GM23248 (cell line): ENCODE results near the gene SUPT5H. TPM values are rescaled to one million over a fixed set of nuclear protein-coding genes. Genes with fewer than 3 reads are reported as not detected.

Source experiments
- DNase-seq: peaks from one replicate; pipeline ENCODE4 v3.0.0-alpha.2; 2015
- H2AFZ ChIP-seq: fragments of 200-600 bp; sonication (generic); 2 replicates; pipeline ENCODE4 v1.6.1; 2016; ENCODE audit warnings: antibody characterized with exemption
- H3F3A ChIP-seq: fragments of 200-600 bp; sonication (generic); 2 replicates; pipeline ENCODE4 v1.6.1; 2016; ENCODE audit warnings: mild to moderate bottlenecking, antibody characterized with exemption, mixed run types; ENCODE audit not compliant: insufficient read depth
- H3K27ac ChIP-seq: fragments of 200-600 bp; sonication (generic); 2 replicates; pipeline ENCODE4 v1.5.1; 2016; ENCODE audit warnings: mild to moderate bottlenecking
- H3K27me3 ChIP-seq: fragments of 200-600 bp; sonication (generic); replicated peaks from 2 replicates; pipeline ENCODE4 v1.6.1; 2016; ENCODE audit warnings: mild to moderate bottlenecking; ENCODE audit not compliant: insufficient read depth
- H3K36me3 ChIP-seq: fragments of 200-600 bp; sonication (generic); 2 replicates; pipeline ENCODE4 v1.6.1; 2016; ENCODE audit warnings: low read depth, mild to moderate bottlenecking
- H3K4me1 ChIP-seq: fragments of 200-600 bp; sonication (generic); 2 replicates; pipeline ENCODE4 v1.6.1; 2016; ENCODE audit warnings: mild to moderate bottlenecking; ENCODE audit not compliant: insufficient read depth
- H3K4me2 ChIP-seq: fragments of 200-600 bp; sonication (generic); one replicate; pipeline ENCODE4 v1.6.1; 2016; ENCODE audit warnings: mild to moderate bottlenecking; ENCODE audit not compliant: unreplicated experiment
- H3K4me3 ChIP-seq: fragments of 200-600 bp; sonication (generic); 2 replicates; pipeline ENCODE4 v1.5.1; 2016; ENCODE audit warnings: mild to moderate bottlenecking
- H3K79me2 ChIP-seq: fragments of 200-600 bp; sonication (generic); 2 replicates; pipeline ENCODE4 v1.6.1; 2016; ENCODE audit warnings: mild to moderate bottlenecking; ENCODE audit not compliant: insufficient read depth
- H3K9ac ChIP-seq: fragments of 200-600 bp; sonication (generic); 2 replicates; pipeline ENCODE4 v1.6.1; 2016; ENCODE audit warnings: mild to moderate bottlenecking
- H3K9me2 ChIP-seq: fragments of 200-600 bp; sonication (generic); 2 replicates; pipeline ENCODE4 v1.6.1; 2016; ENCODE audit warnings: mixed run types, mild to moderate bottlenecking, moderate library complexity; ENCODE audit not compliant: insufficient read depth
- H3K9me3 ChIP-seq: fragments of 200-600 bp; sonication (generic); one replicate; pipeline ENCODE4 v1.6.1; 2017; ENCODE audit warnings: low read depth
- H4K20me1 ChIP-seq: fragments of 200-600 bp; sonication (generic); 2 replicates; pipeline ENCODE4 v1.6.0; 2016; ENCODE audit not compliant: insufficient read depth
- EZH2 ChIP-seq: fragments of 200-600 bp; sonication (generic); IDR thresholded peaks from 2 replicates; pipeline ENCODE4 v1.6.1; 2018; ENCODE audit warnings: antibody characterized with exemption, mild to moderate bottlenecking; ENCODE audit not compliant: insufficient read depth, poor library complexity, severe bottlenecking
- EZH2phosphoT487 ChIP-seq: fragments of 200-600 bp; sonication (generic); IDR thresholded peaks from 2 replicates; pipeline ENCODE4 v1.6.1; 2018; ENCODE audit warnings: antibody characterized with exemption, moderate library complexity, mild to moderate bottlenecking, low read depth; ENCODE audit not compliant: insufficient read depth
- WGBS, 2 experiments: methylation state at CpG; one replicate each; pipeline ENCODE4 v1.1.6; 2015 to 2017; ENCODE audit warnings: low lambda C conversion rate in 2 of 2, low coverage in 1 of 2; ENCODE audit errors: missing lambda C conversion rate in 2 of 2; 5-methylcytosine and 5-hydroxymethylcytosine counted together
- in situ Hi-C: fragments of 300-500 bp; cut with MboI; formaldehyde crosslinking; loops from 2 replicates; pipeline ENCODE4 v1.15.0; 2020
- polyA plus RNA-seq: library from polyadenylated mRNA; unstranded; fragments of >200 nt; fragmentation: Nextera tagmentation; extraction: Ambion mirVana; gene quantifications from 2 replicates; pipeline ENCODE4 v1.2.1, GENCODE V29; 2016
- total RNA-seq: library from RNA; depleted of rRNA; stranded (reverse); fragments of >200 nt; shearing (Covaris generic); gene quantifications from 2 replicates; pipeline ENCODE4 v1.2.3, GENCODE V29; 2014

Gene SUPT5H
- total and polyA plus RNA-seq, 2 experiments from 2014 or later, result 76.5 to 125 TPM

DNA sequence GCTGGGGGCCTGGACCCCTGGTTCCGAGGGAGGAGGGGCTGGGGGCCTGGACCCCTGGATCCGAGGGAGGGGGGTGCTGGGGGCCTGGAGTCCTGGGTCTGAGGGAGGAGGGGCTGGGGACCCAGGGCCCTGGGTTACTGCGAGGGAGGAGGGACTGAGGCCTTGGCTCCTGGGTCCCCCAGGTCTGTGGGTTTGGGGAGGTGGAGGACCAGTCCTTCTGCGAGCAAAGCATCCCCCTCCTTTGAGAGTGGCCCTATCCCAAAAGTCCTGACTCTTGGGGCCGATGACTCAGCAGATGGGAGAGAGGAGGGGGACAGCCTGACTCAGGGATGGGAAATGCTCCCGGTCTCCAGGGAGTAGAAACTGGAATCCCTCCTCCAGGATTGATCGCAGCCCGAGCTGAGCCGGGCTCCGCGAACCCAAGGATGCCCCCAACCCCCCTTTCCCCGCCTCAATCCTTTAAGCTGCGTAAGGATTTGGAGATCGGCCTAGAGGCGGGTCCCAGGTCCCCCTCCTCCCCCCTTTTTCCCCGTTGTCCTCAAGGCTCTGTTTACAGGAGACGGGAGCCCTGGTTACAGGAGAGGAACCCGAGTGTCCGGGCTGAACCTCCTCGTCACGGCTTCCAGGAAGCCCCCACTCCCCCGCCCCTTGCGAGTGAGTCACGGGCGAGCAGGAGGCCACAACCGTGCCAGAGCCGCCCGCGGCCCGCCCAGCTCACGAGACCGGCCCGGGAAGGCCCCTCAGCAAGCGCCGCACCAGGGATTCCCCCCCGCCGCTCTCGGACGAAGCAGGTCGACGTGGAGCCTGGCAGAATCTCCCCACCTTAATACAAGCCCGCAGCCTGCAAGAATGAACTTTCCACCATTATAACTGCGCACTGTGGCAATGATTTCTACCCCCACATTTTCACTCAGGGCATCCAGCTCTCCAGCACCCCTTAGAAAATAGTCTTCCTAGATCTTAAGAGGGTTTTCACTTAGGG, 41.8 kb upstream of the SUPT5H start:
- Histone ChIP-seq H3K4me1 (peaks cover 37% of the 10 kb centered on the region), H3K27ac (peak overlapping the region; percentile 99), H3K4me2 (peak overlapping the region; percentile 92), H3K79me2 (peaks cover 19% of the 10 kb centered on the region), H3K27me3 (no peaks in the 10 kb centered on the region), H3K9me3 (no peaks in the 10 kb centered on the region), H2AFZ (no peak overlapping the region), H4K20me1 (no peaks in the 10 kb centered on the region), H3K4me3 (peak overlapping the region; percentile 72), H3K9me2 (no peaks in the 10 kb centered on the region), H3K36me3 (peaks cover 8% of the 10 kb centered on the region; the same call in 1 of the 2 replicates), H3F3A (peaks cover 39% of the 10 kb centered on the region), H3K9ac (peak overlapping the region; percentile 96)
- DNase-seq, result peak; percentile 100
- 1 to 2% methylated on average over 29 to 43 of the region's 43 CpGs for WGBS, 2 experiments
- TF ChIP-seq EZH2phosphoT487 (no peak), EZH2 (no peak)
- in situ Hi-C loops, result no loop called here

DNA sequence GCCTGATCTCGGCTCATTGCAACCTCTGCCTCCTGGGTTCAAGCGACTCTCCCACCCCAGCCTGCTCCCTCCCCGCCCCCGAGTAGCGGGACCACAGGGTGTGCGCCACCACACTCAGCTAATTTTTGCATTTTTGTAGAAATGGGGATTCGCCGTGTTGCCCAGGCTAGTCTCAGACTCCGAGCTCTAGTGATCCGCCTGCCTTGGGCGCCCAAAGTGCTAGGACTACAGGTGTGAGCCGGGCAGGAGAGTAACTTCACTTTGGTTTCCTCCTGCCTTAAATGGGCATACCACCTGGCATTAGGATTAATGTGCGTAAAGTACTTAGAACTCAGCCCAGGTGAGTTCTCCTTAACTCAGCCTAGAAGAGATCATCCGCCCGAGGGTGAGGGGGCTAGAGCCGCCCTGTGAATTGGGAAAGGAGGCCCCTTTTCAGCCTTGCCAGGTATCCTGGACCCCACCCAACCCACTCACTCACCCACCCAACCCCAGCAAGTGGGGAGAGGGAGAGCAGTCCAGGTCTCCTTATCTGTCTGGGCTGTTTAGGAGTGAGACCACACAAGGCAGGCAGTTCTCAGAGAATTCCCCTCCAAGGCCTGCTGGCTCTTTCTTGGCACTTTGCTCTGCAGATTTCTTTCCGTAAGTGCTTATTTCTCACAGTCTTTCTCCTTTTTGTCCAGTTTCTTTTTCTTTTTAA, 40.0 kb upstream of the SUPT5H start:
- in situ Hi-C loops, result no loop called here
- H3K9ac ChIP-seq, result peak overlapping the region; percentile 97; the same call in 1 of the 2 replicates
- H3K4me2 ChIP-seq, result peak overlapping the region; percentile 82
- H3F3A ChIP-seq, result peaks cover 38% of the 10 kb centered on the region
- peak; percentile 30 for DNase-seq
- H3K79me2 ChIP-seq, result peaks cover 23% of the 10 kb centered on the region
- TF ChIP-seq EZH2 (no peak), EZH2phosphoT487 (no peak)
- H3K9me2 ChIP-seq, result no peaks in the 10 kb centered on the region
- H3K36me3 ChIP-seq, result peaks cover 11% of the 10 kb centered on the region; the same call in 1 of the 2 replicates
- H3K9me3 ChIP-seq, result no peaks in the 10 kb centered on the region
- no peak overlapping the region for H3K4me3 ChIP-seq
- H3K27me3 ChIP-seq, result no peaks in the 10 kb centered on the region
- H4K20me1 ChIP-seq, result no peaks in the 10 kb centered on the region
- no peak overlapping the region for H2AFZ ChIP-seq
- peak overlapping the region; percentile 96 for H3K27ac ChIP-seq
- WGBS, 2 experiments, result 88 to 91% methylated on average over 17 of the region's 17 CpGs
- H3K4me1 ChIP-seq, result peaks cover 35% of the 10 kb centered on the region

DNA sequence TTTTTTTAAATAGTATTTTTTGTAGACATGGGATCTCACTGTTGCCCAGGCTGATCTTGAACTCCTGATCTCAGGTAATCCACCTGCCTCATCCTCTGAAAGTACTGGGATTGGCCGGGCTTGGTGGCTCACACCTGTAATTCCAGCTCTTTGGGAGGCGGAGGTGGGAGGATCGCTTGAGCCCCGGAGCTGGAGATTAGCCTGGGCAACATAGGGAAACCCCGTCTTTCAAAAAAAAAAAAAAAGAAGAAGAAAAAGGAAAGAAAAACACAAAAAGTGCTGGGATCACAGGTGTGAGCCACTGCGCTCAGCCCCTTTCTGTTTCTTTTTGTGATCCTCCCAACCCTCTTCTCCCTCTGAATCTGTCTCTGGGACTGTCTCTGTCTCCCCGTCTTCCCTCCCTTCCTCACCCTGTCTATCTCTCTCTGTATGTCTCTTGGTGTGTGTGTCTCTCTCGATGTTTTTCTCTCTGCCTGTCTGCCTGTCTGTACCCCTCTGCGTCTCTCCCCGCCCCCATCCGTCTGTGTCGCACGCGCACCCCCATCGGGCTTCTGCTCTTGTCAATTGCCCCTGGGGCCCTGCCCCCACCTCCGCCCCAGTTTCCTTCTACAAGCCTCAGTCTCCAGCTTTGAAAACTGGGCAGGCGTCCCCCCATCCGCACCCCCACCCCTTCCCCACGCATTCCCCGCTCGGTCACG, 39.3 kb upstream of the SUPT5H start:
- in situ Hi-C loops, result no loop called here
- H3K4me1 ChIP-seq, result peaks cover 40% of the 10 kb centered on the region
- H3K9me3 ChIP-seq, result no peaks in the 10 kb centered on the region
- peak overlapping the region; percentile 97 for H3K9ac ChIP-seq
- peak; percentile 67 for DNase-seq
- peaks cover 23% of the 10 kb centered on the region for H3K79me2 ChIP-seq
- H2AFZ ChIP-seq, result peak overlapping the region; percentile 50
- H4K20me1 ChIP-seq, result no peaks in the 10 kb centered on the region
- H3K4me2 ChIP-seq, result peak overlapping the region; percentile 82
- H3K4me3 ChIP-seq, result peak overlapping the region; percentile 87
- peaks cover 11% of the 10 kb centered on the region; the same call in 1 of the 2 replicates for H3K36me3 ChIP-seq
- H3K27ac ChIP-seq, result peak overlapping the region; percentile 96
- no peak for TF ChIP-seq EZH2phosphoT487
- TF ChIP-seq EZH2, result no peak
- no peaks in the 10 kb centered on the region for H3K27me3 ChIP-seq
- 8 to 10% methylated on average over 14 to 22 of the region's 22 CpGs for WGBS, 2 experiments
- peaks cover 38% of the 10 kb centered on the region for H3F3A ChIP-seq
- H3K9me2 ChIP-seq, result no peaks in the 10 kb centered on the region
